ENCODE measurements around the gene RECK.

Gene RECK

GRCh38 chr9:36138496-36138895 is 101.8 kb downstream of the RECK start:
- no peak for DNase-seq (ENCODE audit: insufficient read length, low spot score)
- no peak for FAIRE-seq
- no peak for TF ChIP-seq POLR2A (IDR thresholded peaks at IDR 0.05; ENCODE audit: low read depth, low read length)

DNA sequence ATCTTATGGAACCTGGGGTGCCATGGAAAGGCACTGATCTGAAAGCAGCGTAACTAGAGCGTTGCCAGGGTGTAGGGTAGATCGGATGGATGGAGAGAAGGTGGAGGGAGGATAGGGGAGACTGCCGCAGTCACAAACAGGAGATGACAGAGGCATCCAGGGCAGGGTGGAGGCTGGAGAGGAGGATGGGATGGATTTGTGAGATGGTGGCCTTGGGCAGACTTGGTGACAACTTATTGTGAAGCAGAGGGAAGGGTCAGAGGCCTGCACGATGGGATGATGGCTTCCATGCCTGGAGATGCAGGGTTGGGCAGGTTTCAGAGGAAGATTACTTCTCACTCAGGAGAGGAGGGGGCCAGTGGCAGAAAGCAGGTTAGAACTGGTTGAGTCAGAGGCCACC is 102.2 kb downstream of the RECK start:
- no peak for TF ChIP-seq POLR2A (IDR thresholded peaks at IDR 0.05; ENCODE audit: low read depth, low read length)
- DNase-seq (ENCODE audit: insufficient read length, low spot score) (no peak), FAIRE-seq (no peak)

- FAIRE-seq = no peak
- no peak for TF ChIP-seq POLR2A (IDR thresholded peaks at IDR 0.05; ENCODE audit: low read depth, low read length)
- no peak for DNase-seq (ENCODE audit: insufficient read length, low spot score)
These were observed 103.7 kb downstream of the RECK start for GRCh38 chr9:36140086-36141084.

GRCh38 chr9:36141288-36141687 is 104.6 kb downstream of the RECK start:
- no peak for TF ChIP-seq POLR2A (IDR thresholded peaks at IDR 0.05; ENCODE audit: low read depth, low read length)
- no peak for FAIRE-seq
- no peak for DNase-seq (ENCODE audit: insufficient read length, low spot score)

GRCh38 chr9:36141761-36142160 is 105.0 kb downstream of the RECK start:
- TF ChIP-seq POLR2A (IDR thresholded peaks at IDR 0.05; ENCODE audit: low read depth, low read length) = no peak
- FAIRE-seq = no peak
- DNase-seq (ENCODE audit: insufficient read length, low spot score) = no peak

GRCh38 chr9:36142510-36143244 is 106.0 kb downstream of the RECK start:
- no peak for FAIRE-seq
- no peak for DNase-seq (ENCODE audit: insufficient read length, low spot score)

DNA sequence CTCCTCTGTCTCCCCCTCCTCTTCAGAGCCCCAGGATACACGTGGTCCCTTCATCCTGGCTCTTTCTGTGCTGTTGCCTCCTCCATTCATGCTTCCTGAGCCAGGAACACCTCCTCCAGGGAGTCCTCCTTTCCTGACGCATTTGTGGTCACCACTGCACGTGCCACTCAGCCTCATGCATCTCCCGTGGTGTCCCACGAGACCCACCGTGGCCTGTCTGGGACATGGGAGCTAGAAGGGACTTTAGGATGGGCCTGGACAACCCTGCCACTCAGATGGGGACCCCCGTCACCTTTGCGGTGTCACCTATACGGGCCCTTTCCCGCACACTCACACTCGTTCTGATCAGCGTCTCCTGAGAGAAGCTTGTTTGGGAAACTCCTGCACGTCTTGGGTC is 106.5 kb downstream of the RECK start:
- no peak for TF ChIP-seq POLR2A (IDR thresholded peaks at IDR 0.05; ENCODE audit: low read depth, low read length)
- FAIRE-seq = no peak
- no peak for DNase-seq (ENCODE audit: insufficient read length, low spot score)

More at GRCh38 chr9:36142510-36143244, 106.0 kb downstream of the RECK start:
- no peak for TF ChIP-seq POLR2A (IDR thresholded peaks at IDR 0.05; ENCODE audit: low read depth, low read length)

- FAIRE-seq = no peak
- DNase-seq (ENCODE audit: insufficient read length, low spot score) = no peak
- TF ChIP-seq POLR2A (IDR thresholded peaks at IDR 0.05; ENCODE audit: low read depth, low read length) = no peak
These were observed 107.9 kb downstream of the RECK start for GRCh38 chr9:36144309-36145232.

- FAIRE-seq (no peak), DNase-seq (ENCODE audit: insufficient read length, low spot score) (no peak)
- TF ChIP-seq POLR2A (IDR thresholded peaks at IDR 0.05; ENCODE audit: low read depth, low read length) = no peak
These were observed 109.3 kb downstream of the RECK start for GRCh38 chr9:36145970-36146369.

DNA sequence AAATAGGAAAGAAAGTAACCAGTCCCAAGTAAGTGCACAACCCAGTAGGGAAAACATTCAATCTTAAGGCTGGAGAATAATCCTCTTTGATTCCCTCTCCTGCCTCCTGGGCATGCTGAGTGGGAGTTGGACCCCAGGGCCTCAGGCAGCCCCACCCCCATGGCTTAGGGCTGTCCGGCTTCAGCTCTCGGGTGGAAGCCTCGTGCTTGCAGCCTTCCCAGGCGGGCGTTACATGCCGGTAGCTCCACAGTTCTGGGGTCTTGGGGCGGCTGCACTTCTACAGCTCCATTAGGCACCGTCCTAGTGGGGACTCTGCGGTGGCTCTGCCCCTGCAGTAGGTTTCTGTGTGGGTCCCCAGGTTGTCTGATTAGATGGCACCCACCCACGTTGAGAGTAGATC is 109.9 kb downstream of the RECK start:
- no peak for DNase-seq (ENCODE audit: insufficient read length, low spot score)
- no peak for TF ChIP-seq POLR2A (IDR thresholded peaks at IDR 0.05; ENCODE audit: low read depth, low read length)
- FAIRE-seq = no peak

DNA sequence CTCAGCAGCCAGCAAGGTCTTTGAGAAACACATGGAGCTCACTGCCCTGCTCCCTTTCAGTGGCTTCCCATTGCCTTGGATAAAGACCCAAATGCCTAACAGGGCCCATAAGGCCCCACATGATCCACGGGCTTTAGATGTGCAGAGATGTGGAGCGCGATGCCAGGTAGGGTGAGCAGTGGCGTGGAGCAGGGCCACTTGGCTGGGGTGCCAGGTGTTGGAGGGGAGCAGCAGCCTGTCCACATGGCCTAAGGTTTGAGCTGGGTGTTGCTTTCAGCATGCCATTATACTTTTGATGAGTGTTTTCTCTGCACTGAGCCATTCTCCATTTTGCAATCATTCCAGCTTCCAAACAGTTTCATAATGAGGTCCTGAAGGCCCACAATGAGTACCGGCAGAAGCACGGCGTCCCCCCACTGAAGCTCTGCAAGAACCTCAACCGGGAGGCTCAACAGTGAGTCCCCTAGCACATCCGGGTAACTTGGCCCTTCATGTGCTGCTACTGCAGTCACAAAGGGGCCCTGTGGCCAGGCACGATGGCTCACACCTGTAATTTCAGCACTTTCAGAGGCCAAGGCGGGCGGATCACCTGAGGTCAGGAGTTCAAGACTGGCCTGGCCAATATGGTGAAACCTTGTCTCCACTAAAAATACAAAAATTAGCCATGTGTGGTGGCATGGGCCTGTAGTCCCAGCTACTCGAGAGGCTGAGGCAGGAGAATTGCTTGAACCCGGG is 110.9 kb downstream of the RECK start:
- no peak for TF ChIP-seq POLR2A (IDR thresholded peaks at IDR 0.05; ENCODE audit: low read depth, low read length)
- DNase-seq (ENCODE audit: insufficient read length, low spot score) = no peak
- no peak for FAIRE-seq

- FAIRE-seq (peak; percentile 38), DNase-seq (ENCODE audit: insufficient read length, low spot score) (peak; percentile 86)
- no peak for TF ChIP-seq POLR2A (IDR thresholded peaks at IDR 0.05; ENCODE audit: low read depth, low read length)
These were observed 111.8 kb downstream of the RECK start for GRCh38 chr9:36148311-36149051.

Measured in H54 (cell line).